Measurements from ENCODE around the gene DLG4.

GRCh38 chr17:7183433-7184090, 36.1 kb downstream of the DLG4 start:
- TF ChIP-seq EZH2 (IDR thresholded peaks at IDR 0.05; ENCODE audit: borderline replicate concordance, insufficient read depth, low read depth, low read length, poor library complexity, severe bottlenecking) (no peak), CTCF (IDR thresholded peaks at IDR 0.05) (no peak)

Data from B cell (primary cell).